DOHH2 (cell line): ENCODE results near the gene DCBLD2.

Experiments
- EZH2phosphoT487 ChIP-seq: fragments of 200-600 bp; sonication (generic); IDR thresholded peaks from 2 replicates; pipeline ENCODE4 v1.6.1; 2017; ENCODE audit warnings: borderline replicate concordance, mild to moderate bottlenecking, antibody characterized with exemption, low read length, moderate library complexity, mixed read lengths
- TF ChIP-seq, protein P1 (sequence below): fragments of 200-600 bp; sonication (generic); IDR thresholded peaks from one replicate; pipeline ENCODE4 v1.5.1; 2014; ENCODE audit warnings: antibody characterized with exemption, mild to moderate bottlenecking, low read depth, low read length; ENCODE audit not compliant: poor library complexity, severe bottlenecking

DNA sequence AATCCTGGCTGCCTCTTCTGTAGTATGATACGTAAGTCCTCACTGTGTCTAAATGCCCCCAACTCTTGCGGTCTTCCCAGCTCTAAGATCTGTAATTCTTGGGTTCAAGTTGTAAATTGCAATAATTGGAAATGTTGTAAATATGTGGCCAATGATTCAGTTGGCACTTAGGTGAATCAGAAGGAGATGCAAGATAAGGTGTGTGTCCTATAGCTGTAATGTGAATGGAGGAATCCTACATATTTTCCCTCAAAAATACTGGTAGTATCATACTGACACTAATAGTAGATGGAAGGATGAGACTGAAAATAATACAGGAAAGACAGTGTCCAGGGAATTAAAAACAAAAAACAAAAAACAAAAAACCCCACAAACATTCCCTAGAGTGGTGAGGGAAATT, 141.9 kb downstream of the DCBLD2 start:
- TF ChIP-seq, protein P1, sequence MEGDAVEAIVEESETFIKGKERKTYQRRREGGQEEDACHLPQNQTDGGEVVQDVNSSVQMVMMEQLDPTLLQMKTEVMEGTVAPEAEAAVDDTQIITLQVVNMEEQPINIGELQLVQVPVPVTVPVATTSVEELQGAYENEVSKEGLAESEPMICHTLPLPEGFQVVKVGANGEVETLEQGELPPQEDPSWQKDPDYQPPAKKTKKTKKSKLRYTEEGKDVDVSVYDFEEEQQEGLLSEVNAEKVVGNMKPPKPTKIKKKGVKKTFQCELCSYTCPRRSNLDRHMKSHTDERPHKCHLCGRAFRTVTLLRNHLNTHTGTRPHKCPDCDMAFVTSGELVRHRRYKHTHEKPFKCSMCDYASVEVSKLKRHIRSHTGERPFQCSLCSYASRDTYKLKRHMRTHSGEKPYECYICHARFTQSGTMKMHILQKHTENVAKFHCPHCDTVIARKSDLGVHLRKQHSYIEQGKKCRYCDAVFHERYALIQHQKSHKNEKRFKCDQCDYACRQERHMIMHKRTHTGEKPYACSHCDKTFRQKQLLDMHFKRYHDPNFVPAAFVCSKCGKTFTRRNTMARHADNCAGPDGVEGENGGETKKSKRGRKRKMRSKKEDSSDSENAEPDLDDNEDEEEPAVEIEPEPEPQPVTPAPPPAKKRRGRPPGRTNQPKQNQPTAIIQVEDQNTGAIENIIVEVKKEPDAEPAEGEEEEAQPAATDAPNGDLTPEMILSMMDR: no peak
- TF ChIP-seq EZH2phosphoT487: no peak
